ENCODE results near the gene SEC14L2.
"Not testable (repeated sequence)": the region's sequence is repeated elsewhere in the genome, so short reads cannot be mapped to it uniquely, and the experiment has no call there.

Gene SEC14L2

GRCh38 chr22:30430933-30431332 lies 34.1 kb downstream of the SEC14L2 start:
- DNase-seq, result no peak

GRCh38 chr22:30432096-30432495 lies 35.3 kb downstream of the SEC14L2 start:
- DNase-seq, result no peak

GRCh38 chr22:30432520-30432919 lies 35.7 kb downstream of the SEC14L2 start:
- no peak for DNase-seq

- DNase-seq, result no peak
These were observed 36.4 kb downstream of the SEC14L2 start for GRCh38 chr22:30433227-30433626.

GRCh38 chr22:30433773-30434172 lies 37.0 kb downstream of the SEC14L2 start:
- DNase-seq, result no peak

- DNase-seq, result no peak
These were observed 38.0 kb downstream of the SEC14L2 start for GRCh38 chr22:30434843-30435242.

- peak; percentile 92 for DNase-seq
These were observed 38.9 kb downstream of the SEC14L2 start for GRCh38 chr22:30435674-30436126.

GRCh38 chr22:30436196-30436595 lies 39.4 kb downstream of the SEC14L2 start:
- DNase-seq, result no peak

- no peak for DNase-seq
These were observed 41.7 kb downstream of the SEC14L2 start for GRCh38 chr22:30438559-30438958.

- no peak for DNase-seq
These were observed 42.4 kb downstream of the SEC14L2 start for GRCh38 chr22:30439226-30439625.

GRCh38 chr22:30439836-30440235 lies 43.0 kb downstream of the SEC14L2 start:
- no peak for DNase-seq

GRCh38 chr22:30441088-30441487 lies 44.3 kb downstream of the SEC14L2 start:
- DNase-seq, result no peak

- DNase-seq, result peak; percentile 81
These were observed 48.0 kb downstream of the SEC14L2 start for GRCh38 chr22:30444632-30445437.

GRCh38 chr22:30445438-30446145 lies 48.8 kb downstream of the SEC14L2 start:
- DNase-seq, result no peak

GRCh38 chr22:30447656-30448055 lies 50.8 kb downstream of the SEC14L2 start:
- DNase-seq, result no peak

- DNase-seq, result not testable (repeated sequence)
These were observed 54.7 kb downstream of the SEC14L2 start for GRCh38 chr22:30451488-30451887.

- DNase-seq, result no peak
These were observed 56.0 kb downstream of the SEC14L2 start for GRCh38 chr22:30452861-30453260.

- DNase-seq, result peak; percentile 34
These were observed 57.1 kb downstream of the SEC14L2 start for GRCh38 chr22:30453731-30454510.

GRCh38 chr22:30455075-30455840 lies 58.4 kb downstream of the SEC14L2 start:
- DNase-seq, result no peak

GRCh38 chr22:30457981-30458380 lies 61.2 kb downstream of the SEC14L2 start:
- no peak for DNase-seq

- peak; percentile 31 for DNase-seq
These were observed 62.6 kb downstream of the SEC14L2 start for GRCh38 chr22:30459181-30460052.

GRCh38 chr22:30460147-30460546 lies 63.3 kb downstream of the SEC14L2 start:
- no peak for DNase-seq
